ENCODE data around the gene TMEM62. TPM values are rescaled to one million over a fixed set of nuclear protein-coding genes. Genes with fewer than 3 reads are reported as not detected.

The TMEM62 gene
- polyA plus RNA-seq, 1 donor from 2014 or later: 8.7 TPM

DNA sequence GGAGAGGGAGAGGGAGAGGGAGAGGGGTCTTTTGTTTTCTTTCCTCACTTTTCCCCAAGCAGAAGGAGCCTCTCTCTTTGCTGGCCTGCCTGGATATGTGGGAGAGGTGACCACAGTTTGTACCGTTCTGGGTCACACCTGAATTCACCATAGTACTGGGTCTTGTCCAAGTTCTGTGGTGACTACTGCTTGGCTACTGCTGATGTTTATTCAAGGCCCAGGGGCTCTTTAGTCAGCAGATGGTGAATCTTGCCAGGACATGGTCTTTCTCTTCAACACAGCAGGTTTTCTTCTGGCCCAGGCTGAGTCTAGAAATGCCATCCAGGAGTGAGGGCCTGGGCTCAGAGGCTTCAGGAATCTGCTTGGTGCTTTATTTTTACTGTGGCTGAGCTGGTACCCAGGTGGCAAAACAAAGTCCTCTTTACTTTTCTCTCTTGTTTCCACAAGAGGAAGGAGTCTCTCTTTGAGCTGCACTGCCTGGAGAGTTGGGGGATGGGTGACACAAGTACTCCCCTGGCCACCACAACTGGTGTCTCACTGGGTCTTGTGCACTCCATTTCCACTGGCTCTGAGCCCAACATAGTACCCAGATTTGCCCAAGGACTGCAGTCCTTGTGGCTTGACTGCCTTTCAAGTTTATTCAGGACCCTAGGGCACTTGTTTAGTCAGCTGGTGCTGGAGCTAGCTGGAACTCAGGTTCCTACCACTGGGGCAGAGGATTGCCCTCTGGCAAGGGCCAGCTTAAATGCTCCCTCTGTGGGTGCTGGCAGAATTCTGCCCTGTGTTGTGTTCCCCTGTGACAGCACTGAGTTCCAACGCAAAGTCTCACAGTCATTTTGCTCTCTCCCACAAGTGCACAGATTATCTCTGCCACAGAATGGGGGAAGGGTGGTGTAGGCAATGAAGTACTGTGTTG is 35.1 kb downstream of the TMEM62 start:
- H4K20me1 ChIP-seq (ENCODE audit: insufficient read depth): no peaks in the 10 kb centered on the region
- H2AFZ ChIP-seq (ENCODE audit: low read depth, low read length): no peak overlapping the region
- no peak overlapping the region for H3K4me2 ChIP-seq (ENCODE audit: low read length)
- no peaks in the 10 kb centered on the region for H3K36me3 ChIP-seq (ENCODE audit: insufficient read depth, low read length)
- no peaks in the 10 kb centered on the region for H3F3A ChIP-seq (ENCODE audit: insufficient read depth, low read length, poor library complexity, severe bottlenecking)
- no peaks in the 10 kb centered on the region for H3K27me3 ChIP-seq (ENCODE audit: insufficient read depth, low read depth, low read length)
- no peak overlapping the region for H3K9ac ChIP-seq (ENCODE audit: low read length)
- H3K79me2 ChIP-seq (replicated peaks; ENCODE audit: insufficient read depth, low read length): no peaks in the 10 kb centered on the region
- TF ChIP-seq SMC3 (conservative IDR thresholded peaks at IDR 0.05; ENCODE audit: poor library complexity) (no peak), MXI1 (conservative IDR thresholded peaks at IDR 0.05; ENCODE audit: poor library complexity, severe bottlenecking) (no peak), EP300 (conservative IDR thresholded peaks at IDR 0.05; ENCODE audit: poor library complexity, severe bottlenecking) (no peak), POLR2AphosphoS5 (IDR thresholded peaks at IDR 0.05) (no peak), TAF1 (IDR thresholded peaks at IDR 0.05; ENCODE audit: low read depth) (no peak), RAD21 (conservative IDR thresholded peaks at IDR 0.05) (no peak), EZH2 (IDR thresholded peaks at IDR 0.05; ENCODE audit: borderline replicate concordance, insufficient read depth, low read length, poor library complexity, severe bottlenecking) (no peak)
- TF ChIP-seq, protein P1, sequence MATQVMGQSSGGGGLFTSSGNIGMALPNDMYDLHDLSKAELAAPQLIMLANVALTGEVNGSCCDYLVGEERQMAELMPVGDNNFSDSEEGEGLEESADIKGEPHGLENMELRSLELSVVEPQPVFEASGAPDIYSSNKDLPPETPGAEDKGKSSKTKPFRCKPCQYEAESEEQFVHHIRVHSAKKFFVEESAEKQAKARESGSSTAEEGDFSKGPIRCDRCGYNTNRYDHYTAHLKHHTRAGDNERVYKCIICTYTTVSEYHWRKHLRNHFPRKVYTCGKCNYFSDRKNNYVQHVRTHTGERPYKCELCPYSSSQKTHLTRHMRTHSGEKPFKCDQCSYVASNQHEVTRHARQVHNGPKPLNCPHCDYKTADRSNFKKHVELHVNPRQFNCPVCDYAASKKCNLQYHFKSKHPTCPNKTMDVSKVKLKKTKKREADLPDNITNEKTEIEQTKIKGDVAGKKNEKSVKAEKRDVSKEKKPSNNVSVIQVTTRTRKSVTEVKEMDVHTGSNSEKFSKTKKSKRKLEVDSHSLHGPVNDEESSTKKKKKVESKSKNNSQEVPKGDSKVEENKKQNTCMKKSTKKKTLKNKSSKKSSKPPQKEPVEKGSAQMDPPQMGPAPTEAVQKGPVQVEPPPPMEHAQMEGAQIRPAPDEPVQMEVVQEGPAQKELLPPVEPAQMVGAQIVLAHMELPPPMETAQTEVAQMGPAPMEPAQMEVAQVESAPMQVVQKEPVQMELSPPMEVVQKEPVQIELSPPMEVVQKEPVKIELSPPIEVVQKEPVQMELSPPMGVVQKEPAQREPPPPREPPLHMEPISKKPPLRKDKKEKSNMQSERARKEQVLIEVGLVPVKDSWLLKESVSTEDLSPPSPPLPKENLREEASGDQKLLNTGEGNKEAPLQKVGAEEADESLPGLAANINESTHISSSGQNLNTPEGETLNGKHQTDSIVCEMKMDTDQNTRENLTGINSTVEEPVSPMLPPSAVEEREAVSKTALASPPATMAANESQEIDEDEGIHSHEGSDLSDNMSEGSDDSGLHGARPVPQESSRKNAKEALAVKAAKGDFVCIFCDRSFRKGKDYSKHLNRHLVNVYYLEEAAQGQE (IDR thresholded peaks at IDR 0.05; ENCODE audit: borderline replicate concordance): no peak
- TF ChIP-seq, protein P2, sequence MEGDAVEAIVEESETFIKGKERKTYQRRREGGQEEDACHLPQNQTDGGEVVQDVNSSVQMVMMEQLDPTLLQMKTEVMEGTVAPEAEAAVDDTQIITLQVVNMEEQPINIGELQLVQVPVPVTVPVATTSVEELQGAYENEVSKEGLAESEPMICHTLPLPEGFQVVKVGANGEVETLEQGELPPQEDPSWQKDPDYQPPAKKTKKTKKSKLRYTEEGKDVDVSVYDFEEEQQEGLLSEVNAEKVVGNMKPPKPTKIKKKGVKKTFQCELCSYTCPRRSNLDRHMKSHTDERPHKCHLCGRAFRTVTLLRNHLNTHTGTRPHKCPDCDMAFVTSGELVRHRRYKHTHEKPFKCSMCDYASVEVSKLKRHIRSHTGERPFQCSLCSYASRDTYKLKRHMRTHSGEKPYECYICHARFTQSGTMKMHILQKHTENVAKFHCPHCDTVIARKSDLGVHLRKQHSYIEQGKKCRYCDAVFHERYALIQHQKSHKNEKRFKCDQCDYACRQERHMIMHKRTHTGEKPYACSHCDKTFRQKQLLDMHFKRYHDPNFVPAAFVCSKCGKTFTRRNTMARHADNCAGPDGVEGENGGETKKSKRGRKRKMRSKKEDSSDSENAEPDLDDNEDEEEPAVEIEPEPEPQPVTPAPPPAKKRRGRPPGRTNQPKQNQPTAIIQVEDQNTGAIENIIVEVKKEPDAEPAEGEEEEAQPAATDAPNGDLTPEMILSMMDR (IDR thresholded peaks at IDR 0.05; ENCODE audit: poor library complexity, severe bottlenecking): no peak
- no peak overlapping the region for H3K4me3 ChIP-seq (ENCODE audit: low read length)
- no peak overlapping the region for H3K27ac ChIP-seq (ENCODE audit: low read length)
- no peaks in the 10 kb centered on the region for H3K9me2 ChIP-seq (ENCODE audit: insufficient read depth, low read length)
- H3K9me3 ChIP-seq (ENCODE audit: low read length): no peaks in the 10 kb centered on the region

DNA sequence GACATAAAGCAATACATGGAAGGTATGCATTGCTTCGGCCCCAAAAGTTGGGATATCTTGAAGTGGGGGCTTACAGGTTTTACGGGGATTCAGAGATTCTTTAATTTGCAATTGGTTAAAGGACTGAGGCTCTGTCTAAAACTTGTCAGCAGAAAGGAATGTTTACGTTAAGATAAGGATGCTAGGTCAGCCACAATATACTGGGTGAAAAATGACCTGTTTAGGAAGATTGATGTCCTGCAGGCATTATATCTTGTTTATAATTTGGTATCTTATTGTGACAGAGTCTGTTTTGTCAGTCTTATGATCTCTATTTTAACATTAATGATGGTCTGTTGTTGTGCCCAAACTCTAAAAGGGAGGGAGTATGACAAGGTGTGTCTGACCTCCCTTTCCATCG is 36.5 kb downstream of the TMEM62 start:
- no peaks in the 10 kb centered on the region for H3F3A ChIP-seq (ENCODE audit: insufficient read depth, low read length, poor library complexity, severe bottlenecking)
- no peak overlapping the region for H3K4me2 ChIP-seq (ENCODE audit: low read length)
- no peak overlapping the region for H2AFZ ChIP-seq (ENCODE audit: low read depth, low read length)
- H3K27ac ChIP-seq (ENCODE audit: low read length): no peak overlapping the region
- no peak overlapping the region for H3K4me3 ChIP-seq (ENCODE audit: low read length)
- no peaks in the 10 kb centered on the region for H4K20me1 ChIP-seq (ENCODE audit: insufficient read depth)
- H3K9me2 ChIP-seq (ENCODE audit: insufficient read depth, low read length): no peaks in the 10 kb centered on the region
- H3K27me3 ChIP-seq (ENCODE audit: insufficient read depth, low read depth, low read length): no peaks in the 10 kb centered on the region
- no peaks in the 10 kb centered on the region for H3K9me3 ChIP-seq (ENCODE audit: low read length)
- H3K36me3 ChIP-seq (ENCODE audit: insufficient read depth, low read length): no peaks in the 10 kb centered on the region
- no peak overlapping the region for H3K9ac ChIP-seq (ENCODE audit: low read length)
- no peaks in the 10 kb centered on the region for H3K79me2 ChIP-seq (replicated peaks; ENCODE audit: insufficient read depth, low read length)
- TF ChIP-seq RAD21 (conservative IDR thresholded peaks at IDR 0.05) (no peak), TAF1 (IDR thresholded peaks at IDR 0.05; ENCODE audit: low read depth) (no peak), EP300 (conservative IDR thresholded peaks at IDR 0.05; ENCODE audit: poor library complexity, severe bottlenecking) (no peak), SMC3 (conservative IDR thresholded peaks at IDR 0.05; ENCODE audit: poor library complexity) (no peak), POLR2AphosphoS5 (IDR thresholded peaks at IDR 0.05) (no peak), MXI1 (conservative IDR thresholded peaks at IDR 0.05; ENCODE audit: poor library complexity, severe bottlenecking) (no peak), EZH2 (IDR thresholded peaks at IDR 0.05; ENCODE audit: borderline replicate concordance, insufficient read depth, low read length, poor library complexity, severe bottlenecking) (no peak)
- TF ChIP-seq, protein P2 (IDR thresholded peaks at IDR 0.05; ENCODE audit: poor library complexity, severe bottlenecking): no peak
- TF ChIP-seq, protein P1 (IDR thresholded peaks at IDR 0.05; ENCODE audit: borderline replicate concordance): no peak
